HUDEP-2 (cell line): ENCODE data around the gene SLC38A8.

Source experiments
- DNase-seq, 76 experiments: peaks; one replicate each; lab custom pipeline; 2025; ENCODE audit not compliant: unreplicated experiment in 76 of 76; lab: John Stamatoyannopoulos, UW

The SLC38A8 gene

GRCh38 chr16:83973077-83973476, 69.5 kb downstream of the SLC38A8 start:
- DNase-seq = no peak

DNA sequence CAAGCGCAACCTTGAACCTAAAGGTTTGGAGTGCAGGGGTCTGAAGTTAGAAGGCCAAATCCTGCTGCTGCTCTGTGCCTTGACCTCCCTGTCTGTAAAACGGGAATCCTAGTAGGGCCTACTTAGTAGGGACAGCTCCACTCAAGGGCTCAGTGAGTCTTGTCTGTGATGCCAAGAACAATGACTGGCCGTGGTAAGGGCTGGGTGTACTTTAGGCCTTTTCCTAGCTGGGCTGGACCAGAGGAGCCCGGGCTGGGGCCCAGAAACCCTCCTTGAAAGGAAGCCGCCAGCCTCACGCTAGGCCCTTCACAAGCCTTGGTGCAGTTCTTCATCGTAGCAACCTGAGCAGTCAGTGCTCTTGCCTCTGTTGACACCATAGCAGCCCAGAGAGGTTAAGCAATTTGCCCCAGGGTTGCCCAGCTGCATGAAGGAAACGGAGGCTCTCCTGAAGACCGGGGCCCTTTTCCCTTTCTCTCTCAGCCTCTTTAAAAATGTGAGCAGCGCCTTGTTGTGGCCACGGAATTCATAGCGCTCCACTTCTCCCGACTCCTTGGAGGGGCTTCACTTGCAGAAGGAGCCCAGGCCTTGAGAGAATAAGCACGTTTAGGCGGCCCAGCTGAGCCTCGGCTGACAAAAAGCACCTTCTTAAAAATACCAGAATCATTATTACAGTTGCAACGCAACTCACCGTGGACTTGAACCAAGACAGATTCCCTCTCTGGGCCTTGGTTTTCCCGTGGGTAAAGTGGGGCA, 70.2 kb downstream of the SLC38A8 start:
- no peak for DNase-seq

DNA sequence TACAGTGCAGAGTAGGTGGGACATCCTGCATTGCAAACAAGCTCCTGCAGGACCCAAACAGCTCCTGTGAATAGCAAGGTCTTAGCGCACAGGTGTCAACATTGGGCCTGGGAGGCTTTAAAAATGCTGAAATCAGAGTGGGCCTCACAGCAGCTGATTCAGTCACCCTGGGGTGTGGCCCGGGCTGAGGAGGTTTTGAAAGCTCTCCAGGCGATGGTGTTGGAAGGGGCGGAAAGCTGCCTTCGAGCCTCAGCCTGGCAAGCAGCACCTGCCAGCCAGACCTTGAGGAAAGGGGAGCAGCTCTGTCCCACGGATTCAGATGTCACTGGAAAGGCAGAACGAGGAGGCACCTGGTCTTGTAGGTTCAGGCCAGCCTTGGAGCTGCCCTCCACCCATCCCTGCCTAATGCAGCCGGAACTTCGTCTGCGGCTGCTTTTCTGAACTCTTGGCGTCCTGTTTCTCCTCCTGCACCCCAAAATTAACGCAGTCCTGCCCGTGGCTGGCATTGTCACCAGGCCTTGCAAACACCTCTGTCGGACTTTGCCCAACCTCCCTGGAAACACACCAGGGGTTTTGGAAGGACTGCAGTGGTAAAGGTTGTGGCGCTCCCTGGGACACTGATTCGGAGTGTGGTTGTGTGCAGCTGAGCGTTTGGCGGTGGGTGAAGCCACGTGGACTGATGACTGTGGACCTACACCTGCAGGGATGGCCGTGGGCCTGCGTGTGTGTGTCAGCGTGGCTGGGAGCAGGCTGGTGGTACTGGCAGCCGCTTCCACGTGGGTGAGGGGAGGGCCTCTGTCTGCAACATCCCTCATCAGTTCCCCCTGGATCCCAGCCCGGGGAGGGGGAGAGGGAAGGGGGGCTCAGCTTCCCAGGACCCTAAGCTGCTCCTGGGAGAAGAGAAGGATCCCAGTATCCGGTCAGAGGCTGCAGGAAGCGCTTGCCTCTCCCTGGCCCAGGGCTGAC, 71.1 kb downstream of the SLC38A8 start:
- DNase-seq = no peak

DNA sequence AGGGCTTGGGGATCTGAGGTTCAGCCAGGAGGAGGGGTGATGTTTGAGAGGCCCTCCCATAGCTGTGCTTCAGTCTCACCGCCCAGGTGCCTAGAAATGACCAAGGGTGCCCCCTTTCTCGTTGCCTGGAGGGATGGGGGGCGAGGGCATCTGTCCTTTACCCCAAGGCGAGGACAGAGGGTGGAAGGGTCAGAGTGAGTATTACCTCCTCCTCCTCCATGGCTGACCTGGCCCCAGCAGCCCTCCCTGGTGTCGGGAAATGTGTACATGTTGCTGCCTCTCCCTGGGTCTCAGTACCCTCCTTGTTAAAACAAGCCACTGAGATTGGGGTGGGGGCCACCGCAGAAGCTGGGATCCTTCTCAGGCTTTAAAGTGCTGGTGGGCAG, 72.2 kb downstream of the SLC38A8 start:
- no peak for DNase-seq

DNA sequence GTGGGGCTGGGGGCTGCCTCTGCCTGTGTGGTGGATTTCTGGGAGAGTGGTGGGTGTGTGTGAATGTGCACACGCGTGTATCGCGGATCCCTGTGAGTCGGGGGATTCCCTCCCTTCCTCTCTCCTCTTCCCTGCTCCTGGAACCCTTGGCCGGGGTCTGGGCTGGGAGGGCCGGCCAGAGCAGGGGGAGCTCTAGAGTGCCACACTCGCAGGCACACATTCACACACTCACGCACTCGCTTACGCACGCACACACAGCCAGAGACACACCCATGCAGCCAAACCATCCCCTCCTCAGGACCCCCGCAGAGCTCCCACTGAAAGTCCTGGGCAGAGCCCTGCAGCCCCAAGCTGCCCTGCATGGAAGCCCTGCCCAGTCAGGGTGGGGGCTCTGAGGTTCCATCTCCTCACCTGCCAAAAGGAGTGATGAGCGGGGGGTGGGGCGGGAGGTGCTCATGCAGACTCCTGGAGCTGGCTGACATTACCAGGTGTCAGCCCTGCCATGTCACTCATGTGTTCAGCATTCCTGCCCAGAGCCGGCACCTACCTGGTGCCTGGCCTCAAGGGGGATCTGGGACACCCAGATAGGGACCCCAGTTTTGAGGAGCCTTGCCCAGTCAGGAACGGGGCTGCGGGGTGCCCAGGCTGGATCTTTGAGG, 72.7 kb downstream of the SLC38A8 start:
- DNase-seq = no peak

DNA sequence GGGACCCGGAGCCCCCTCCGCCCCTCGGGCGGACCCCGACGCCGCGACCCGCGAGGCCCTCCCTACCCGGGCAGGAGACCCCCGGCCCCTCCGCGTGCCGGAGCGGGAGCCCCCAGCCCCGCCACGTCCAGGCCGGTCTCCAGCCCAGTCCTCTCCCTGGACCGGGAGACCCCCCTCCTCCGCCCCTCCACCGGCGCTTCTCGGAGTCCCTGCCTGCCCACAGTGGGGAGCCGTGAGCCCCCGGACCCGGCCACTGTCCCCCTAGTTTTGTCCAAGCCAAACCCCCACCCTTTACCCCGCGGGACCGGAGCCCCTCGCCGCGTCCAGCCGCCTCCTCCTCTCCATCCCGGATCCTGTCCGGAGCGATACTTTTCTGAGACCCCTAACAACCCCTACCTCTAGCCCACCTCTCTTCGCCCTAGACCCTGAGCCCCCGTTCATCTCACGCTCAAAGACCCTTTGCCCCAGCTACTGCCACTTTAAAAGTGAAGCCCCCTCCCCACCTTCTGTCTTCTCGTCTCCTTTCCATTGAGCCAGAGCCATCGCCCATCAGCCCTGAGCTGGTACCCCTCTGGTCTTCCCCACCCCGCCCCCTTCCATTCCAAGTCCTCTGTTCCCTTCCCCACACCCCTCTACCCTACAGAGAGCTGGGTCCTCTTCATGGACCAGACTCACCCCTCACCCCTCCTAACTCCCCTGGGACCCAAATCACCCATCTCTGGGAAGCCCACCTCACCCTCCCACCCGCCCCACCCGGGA, 73.5 kb downstream of the SLC38A8 start:
- DNase-seq = no peak

- no peak for DNase-seq
Measured at GRCh38 chr16:83968306-83968851, 74.2 kb downstream of the SLC38A8 start.

- DNase-seq = peak in 9 of 76 experiments; percentile 3 to 26 (median 8)
Measured at GRCh38 chr16:83967838-83968305, 74.7 kb downstream of the SLC38A8 start, which contains the start of gene NECAB2. Gene NECAB2 (plus strand): TSS chr16:83968244. CDS start chr16:83968649, 405 bp downstream.

GRCh38 chr16:83967091-83967490, 75.5 kb downstream of the SLC38A8 start:
- no peak for DNase-seq

GRCh38 chr16:83966153-83966696, 76.4 kb downstream of the SLC38A8 start:
- no peak for DNase-seq

GRCh38 chr16:83965444-83966152, 77.0 kb downstream of the SLC38A8 start:
- DNase-seq = no peak

GRCh38 chr16:83964684-83965443, 77.7 kb downstream of the SLC38A8 start:
- no peak for DNase-seq

GRCh38 chr16:83963277-83964119, 79.1 kb downstream of the SLC38A8 start:
- DNase-seq = no peak

DNA sequence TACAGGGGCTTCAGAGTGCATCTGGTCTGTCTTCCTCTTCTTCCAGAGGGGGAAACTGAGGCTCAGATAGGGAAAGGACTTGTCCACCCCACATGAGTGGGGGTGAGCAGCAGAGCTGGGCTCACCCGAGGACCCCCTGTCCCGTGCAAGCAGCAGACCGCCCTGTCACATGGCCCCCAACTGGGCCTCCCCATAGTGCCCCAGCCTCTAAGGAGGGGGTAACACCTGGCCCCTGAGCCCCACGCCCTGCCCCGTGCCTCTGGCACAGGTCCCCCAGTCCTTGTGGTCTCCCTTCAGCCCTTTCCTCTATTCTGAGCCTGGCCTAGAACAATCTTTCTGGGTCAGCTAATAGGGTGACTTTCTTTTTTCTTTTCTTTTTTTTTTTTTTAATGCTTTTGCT, 81.0 kb downstream of the SLC38A8 start:
- no peak for DNase-seq

DNA sequence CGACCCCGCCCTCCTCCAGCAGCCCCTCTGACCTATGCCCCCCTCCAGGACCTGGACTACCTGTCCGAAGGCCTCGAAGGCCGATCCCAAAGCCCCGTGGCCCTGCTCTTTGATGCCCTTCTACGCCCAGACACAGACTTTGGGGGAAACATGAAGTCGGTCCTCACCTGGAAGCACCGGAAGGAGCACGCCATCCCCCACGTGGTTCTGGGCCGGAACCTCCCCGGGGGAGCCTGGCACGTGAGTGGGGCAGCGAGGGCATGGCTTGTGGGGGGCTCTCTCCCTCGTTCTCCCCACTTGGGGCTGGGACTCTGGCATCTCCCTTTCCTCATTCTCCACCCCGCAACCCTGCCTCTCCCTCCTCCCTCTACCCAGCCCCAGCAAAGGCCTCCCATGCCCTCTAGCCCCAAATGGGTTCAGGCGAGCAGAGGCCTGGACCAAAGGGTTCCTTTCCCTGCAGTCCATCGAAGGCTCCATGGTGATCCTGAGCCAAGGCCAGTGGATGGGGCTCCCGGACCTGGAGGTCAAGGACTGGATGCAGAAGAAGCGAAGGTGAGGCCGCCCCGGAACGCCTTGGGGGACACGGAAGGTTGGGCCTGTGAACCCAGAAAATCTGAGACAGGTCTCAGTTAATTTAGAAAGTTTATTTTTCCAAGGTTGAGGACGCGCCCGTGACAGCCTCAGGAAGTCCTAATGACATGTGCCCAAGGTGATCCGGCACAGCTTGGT, 81.9 kb downstream of the SLC38A8 start:
- no peak for DNase-seq
